Chondrocyte (in vitro differentiated cells): ENCODE measurements around the gene LYRM4. TPM values are rescaled to one million over a fixed set of nuclear protein-coding genes. Genes with fewer than 3 reads are reported as not detected.
A peak's percentile ranks its signal among the peaks of the same experiment; 100 is the strongest.

ENCODE experiments used
- DNase-seq: peaks from one replicate; pipeline ENCODE4 v3.0.0; 2021; ENCODE audit warnings: mixed read lengths, low spot score
- H3K27ac Mint-ChIP-seq: one replicate; pipeline ENCODE4 v1.8.0; 2021; ENCODE audit warnings: mild to moderate bottlenecking, moderate library complexity, mixed read lengths; ENCODE audit not compliant: unreplicated experiment
- H3K27me3 Mint-ChIP-seq: 2 replicates; pipeline ENCODE4 v1.8.0; 2021; ENCODE audit warnings: low read depth, mixed read lengths
- H3K36me3 Mint-ChIP-seq: 2 replicates; pipeline ENCODE4 v1.8.0; 2021; ENCODE audit warnings: low read depth, mixed read lengths
- H3K4me1 Mint-ChIP-seq: 2 replicates; pipeline ENCODE4 v1.8.0; 2021; ENCODE audit warnings: low read depth, mild to moderate bottlenecking, mixed read lengths
- H3K4me3 Mint-ChIP-seq: one replicate; pipeline ENCODE4 v1.8.0; 2021; ENCODE audit warnings: mild to moderate bottlenecking, moderate library complexity, mixed read lengths; ENCODE audit not compliant: unreplicated experiment
- H3K9me3 Mint-ChIP-seq: 2 replicates; pipeline ENCODE4 v1.8.0; 2021; ENCODE audit warnings: low read depth, mixed read lengths
- total RNA-seq: library from RNA; stranded (reverse); gene quantifications from 3 replicates; pipeline ENCODE4 v1.2.1, GENCODE V29; 2021
- TF ChIP-seq, protein P1 (sequence below): fragments of 200-600 bp; sonication (generic); IDR thresholded peaks from 2 replicates; pipeline ENCODE4 v1.5.0; 2021; ENCODE audit warnings: antibody characterized with exemption, mild to moderate bottlenecking, moderate library complexity

The LYRM4 gene
- total RNA-seq, 1 donor from 2014 or later = 18.0 TPM

DNA sequence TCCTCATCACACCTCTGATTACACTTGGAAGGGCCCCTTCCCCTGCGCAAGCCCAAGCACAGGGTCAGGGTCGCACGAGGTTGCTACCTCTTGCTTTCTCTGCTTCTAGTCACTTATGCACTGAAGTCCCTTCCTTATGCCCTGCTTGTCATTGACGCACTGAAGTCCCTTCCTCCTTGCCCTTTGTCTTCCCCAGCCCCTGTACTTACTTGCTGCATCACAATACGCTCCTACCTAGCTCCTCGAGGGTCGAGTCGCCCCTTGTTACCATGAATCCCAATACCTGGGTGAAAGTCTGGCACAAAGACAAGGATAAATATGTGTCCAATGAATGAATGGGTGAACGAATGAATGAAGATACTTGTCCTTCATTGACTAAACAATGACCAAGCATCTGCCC is 75.9 kb downstream of the LYRM4 start:
- Mint-ChIP-seq H3K27me3 (no peaks in the 10 kb centered on the region), H3K36me3 (no peaks in the 10 kb centered on the region), H3K27ac (no peak overlapping the region), H3K4me3 (no peak overlapping the region), H3K9me3 (no peaks in the 10 kb centered on the region), H3K4me1 (peaks cover 6% of the 10 kb centered on the region)
- no peak for DNase-seq
- TF ChIP-seq, protein P1, sequence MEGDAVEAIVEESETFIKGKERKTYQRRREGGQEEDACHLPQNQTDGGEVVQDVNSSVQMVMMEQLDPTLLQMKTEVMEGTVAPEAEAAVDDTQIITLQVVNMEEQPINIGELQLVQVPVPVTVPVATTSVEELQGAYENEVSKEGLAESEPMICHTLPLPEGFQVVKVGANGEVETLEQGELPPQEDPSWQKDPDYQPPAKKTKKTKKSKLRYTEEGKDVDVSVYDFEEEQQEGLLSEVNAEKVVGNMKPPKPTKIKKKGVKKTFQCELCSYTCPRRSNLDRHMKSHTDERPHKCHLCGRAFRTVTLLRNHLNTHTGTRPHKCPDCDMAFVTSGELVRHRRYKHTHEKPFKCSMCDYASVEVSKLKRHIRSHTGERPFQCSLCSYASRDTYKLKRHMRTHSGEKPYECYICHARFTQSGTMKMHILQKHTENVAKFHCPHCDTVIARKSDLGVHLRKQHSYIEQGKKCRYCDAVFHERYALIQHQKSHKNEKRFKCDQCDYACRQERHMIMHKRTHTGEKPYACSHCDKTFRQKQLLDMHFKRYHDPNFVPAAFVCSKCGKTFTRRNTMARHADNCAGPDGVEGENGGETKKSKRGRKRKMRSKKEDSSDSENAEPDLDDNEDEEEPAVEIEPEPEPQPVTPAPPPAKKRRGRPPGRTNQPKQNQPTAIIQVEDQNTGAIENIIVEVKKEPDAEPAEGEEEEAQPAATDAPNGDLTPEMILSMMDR = no peak

DNA sequence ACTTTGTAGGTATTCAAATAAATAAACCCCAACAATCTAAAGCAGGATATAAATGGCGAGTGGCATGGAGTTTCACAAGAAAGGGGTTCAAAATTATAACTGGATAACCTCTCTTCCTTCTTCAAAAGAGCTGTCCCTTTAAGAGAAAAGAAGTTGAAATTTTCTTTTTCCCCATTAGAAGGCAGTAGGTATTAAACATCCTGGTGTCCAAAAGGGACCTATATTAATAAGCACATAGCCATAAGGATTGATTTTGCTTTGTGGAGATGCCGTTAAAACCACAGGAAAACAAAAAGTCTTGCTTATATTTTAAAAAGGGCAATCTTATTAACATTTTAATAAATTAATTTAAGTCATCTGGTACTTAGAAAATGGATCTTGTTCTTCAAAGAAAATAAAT is 76.5 kb downstream of the LYRM4 start:
- Mint-ChIP-seq H3K27ac (no peak overlapping the region), H3K36me3 (no peaks in the 10 kb centered on the region), H3K9me3 (no peaks in the 10 kb centered on the region), H3K27me3 (no peaks in the 10 kb centered on the region), H3K4me1 (no peaks in the 10 kb centered on the region), H3K4me3 (no peak overlapping the region)
- TF ChIP-seq, protein P1 = peak; percentile 71
- DNase-seq = no peak

GRCh38 chr6:5181510-5182317 is 79.0 kb downstream of the LYRM4 start:
- Mint-ChIP-seq H3K4me3 (no peak overlapping the region), H3K9me3 (no peaks in the 10 kb centered on the region), H3K27ac (no peak overlapping the region), H3K4me1 (no peaks in the 10 kb centered on the region), H3K36me3 (no peaks in the 10 kb centered on the region), H3K27me3 (no peaks in the 10 kb centered on the region)
- TF ChIP-seq, protein P1 = no peak
- no peak for DNase-seq

DNA sequence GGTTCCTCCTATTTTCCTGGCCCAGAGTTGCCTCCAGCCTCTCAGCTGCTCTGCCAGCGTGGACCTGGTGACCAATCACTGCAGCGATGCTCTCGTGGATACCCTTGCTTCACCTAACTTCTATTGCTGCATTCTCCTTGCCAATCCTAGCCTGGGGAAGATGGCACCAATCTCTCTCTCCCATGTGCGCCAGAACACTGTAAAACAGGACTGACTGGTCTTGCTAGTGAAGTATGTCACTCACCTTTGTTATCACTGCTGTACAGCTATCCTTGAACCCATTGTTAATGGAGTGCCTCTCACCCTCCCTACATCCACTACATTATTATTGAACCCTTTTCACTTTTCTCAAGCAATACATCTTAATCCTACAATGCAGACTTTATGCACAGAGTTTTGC is 80.1 kb downstream of the LYRM4 start:
- Mint-ChIP-seq H3K9me3 (no peaks in the 10 kb centered on the region), H3K27me3 (no peaks in the 10 kb centered on the region), H3K36me3 (no peaks in the 10 kb centered on the region), H3K4me3 (no peak overlapping the region), H3K27ac (no peak overlapping the region), H3K4me1 (no peaks in the 10 kb centered on the region)
- TF ChIP-seq, protein P1 = no peak
- no peak for DNase-seq

- H3K27ac Mint-ChIP-seq = no peak overlapping the region
- H3K4me1 Mint-ChIP-seq = no peaks in the 10 kb centered on the region
- H3K4me3 Mint-ChIP-seq = no peak overlapping the region
- DNase-seq = no peak
- no peaks in the 10 kb centered on the region for H3K9me3 Mint-ChIP-seq
- no peaks in the 10 kb centered on the region for H3K27me3 Mint-ChIP-seq
- TF ChIP-seq, protein P1 = no peak
- H3K36me3 Mint-ChIP-seq = no peaks in the 10 kb centered on the region
Observed at GRCh38 chr6:5179917-5180316, 80.8 kb downstream of the LYRM4 start.
